DMS 273 treated with DMSO at 0.1 percent for 48 hours (cell line): ENCODE data around the gene ARHGEF2.
"Not testable (repeated sequence)": the region's sequence is repeated elsewhere in the genome, so short reads cannot be mapped to it uniquely, and the experiment has no call there.

Experiments used
- DNase-seq: peaks from one replicate; lab custom pipeline; 2025; lab: John Stamatoyannopoulos, UW

ARHGEF2 gene

DNA sequence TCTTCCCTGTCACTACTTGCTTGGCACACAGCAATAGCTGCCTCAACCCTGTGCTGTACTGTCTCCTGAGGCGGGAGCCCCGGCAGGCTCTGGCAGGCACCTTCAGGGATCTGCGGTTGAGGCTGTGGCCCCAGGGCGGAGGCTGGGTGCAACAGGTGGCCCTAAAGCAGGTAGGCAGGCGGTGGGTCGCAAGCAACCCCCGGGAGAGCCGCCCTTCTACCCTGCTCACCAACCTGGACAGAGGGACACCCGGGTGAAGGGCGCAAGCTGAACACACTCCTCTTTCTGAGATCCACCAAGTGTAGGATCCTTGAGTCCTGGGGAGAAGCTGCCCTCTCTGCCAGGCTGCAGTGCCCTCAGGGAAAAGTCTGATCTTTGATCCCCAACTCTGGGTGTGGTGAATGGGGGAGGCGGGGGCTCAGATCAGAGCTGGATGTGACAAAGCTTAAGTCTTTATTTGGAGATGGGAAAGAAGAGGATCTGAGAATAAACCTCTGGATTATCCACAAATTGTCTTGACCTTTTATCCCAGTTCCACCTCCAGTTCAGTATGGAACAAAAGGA lies 35.7 kb downstream of the ARHGEF2 start:
- DNase-seq: no peak

DNA sequence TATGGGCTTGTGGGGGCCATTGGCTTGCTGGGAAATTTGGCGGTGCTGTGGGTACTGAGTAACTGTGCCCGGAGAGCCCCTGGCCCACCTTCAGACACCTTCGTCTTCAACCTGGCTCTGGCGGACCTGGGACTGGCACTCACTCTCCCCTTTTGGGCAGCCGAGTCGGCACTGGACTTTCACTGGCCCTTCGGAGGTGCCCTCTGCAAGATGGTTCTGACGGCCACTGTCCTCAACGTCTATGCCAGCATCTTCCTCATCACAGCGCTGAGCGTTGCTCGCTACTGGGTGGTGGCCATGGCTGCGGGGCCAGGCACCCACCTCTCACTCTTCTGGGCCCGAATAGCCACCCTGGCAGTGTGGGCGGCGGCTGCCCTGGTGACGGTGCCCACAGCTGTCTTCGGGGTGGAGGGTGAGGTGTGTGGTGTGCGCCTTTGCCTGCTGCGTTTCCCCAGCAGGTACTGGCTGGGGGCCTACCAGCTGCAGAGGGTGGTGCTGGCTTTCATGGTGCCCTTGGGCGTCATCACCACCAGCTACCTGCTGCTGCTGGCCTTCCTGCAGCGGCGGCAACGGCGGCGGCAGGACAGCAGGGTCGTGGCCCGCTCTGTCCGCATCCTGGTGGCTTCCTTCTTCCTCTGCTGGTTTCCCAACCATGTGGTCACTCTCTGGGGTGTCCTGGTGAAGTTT lies 36.4 kb downstream of the ARHGEF2 start:
- DNase-seq: no peak

DNA sequence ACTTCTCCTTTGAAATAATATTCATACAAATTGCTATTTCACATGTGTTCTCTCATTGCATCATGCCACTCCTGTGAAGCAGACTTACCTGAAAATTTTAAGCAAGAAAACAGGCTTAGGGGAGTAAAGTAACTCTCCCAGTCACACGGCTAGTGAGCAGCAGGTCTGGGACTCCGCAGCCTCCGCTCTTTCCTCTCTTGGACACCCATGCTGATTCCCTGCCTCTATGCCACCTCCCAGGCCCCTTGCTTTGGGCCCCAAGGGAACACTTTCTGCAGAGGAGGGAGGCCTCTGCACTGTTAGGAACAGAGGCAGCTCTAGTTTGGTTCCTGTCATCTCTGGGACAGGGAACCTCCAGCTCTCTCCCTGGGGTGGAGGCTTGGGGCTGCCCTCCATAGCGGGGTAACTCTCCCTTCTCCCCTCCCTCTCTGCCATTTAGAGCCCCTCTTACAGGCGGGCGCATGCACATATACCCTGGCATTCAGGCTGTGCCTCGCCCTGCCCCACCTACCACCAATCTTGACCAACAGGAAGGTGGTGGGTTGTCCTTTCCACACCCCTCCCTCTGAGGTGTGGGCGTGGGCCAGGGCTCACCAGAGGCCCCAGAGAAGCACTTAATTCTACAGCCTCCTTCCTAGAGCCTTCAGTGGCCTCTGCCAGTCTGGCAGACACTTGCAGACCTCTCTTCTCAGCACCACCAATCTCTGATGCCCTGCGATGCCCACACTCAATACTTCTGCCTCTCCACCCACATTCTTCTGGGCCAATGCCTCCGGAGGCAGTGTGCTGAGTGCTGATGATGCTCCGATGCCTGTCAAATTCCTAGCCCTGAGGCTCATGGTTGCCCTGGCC lies 37.1 kb downstream of the ARHGEF2 start, which contains the start of gene RXFP4:
Gene RXFP4 (plus strand): TSS at position 646 of the 852 bp plus-strand sequence. CDS start 72 bp downstream, at position 718.
- no peak for DNase-seq

DNA sequence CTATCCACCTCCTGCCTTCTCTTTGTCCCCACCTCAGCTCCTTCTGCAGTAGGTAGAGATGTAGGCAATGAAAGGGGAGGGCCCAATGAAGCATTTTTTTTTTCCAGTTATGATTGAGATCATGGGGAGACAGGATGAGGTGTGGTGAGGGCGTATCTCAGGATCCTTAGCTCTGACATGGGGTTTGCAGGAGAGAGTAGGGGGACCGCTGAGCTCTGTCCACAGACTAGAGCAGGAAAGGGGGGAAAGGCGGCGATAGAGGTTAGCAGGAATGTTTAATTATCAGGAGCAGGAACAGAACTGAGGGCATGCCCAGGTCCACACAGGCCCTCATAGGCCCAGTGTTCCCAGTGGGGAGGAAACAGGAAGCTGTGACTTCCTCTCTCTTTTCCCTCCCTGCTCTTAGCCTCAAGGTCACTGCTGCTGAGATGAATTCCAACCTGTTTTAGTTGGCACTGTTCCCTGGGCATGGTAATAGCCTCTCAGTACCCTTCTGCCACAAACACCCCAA lies 37.8 kb downstream of the ARHGEF2 start:
- no peak for DNase-seq

DNA sequence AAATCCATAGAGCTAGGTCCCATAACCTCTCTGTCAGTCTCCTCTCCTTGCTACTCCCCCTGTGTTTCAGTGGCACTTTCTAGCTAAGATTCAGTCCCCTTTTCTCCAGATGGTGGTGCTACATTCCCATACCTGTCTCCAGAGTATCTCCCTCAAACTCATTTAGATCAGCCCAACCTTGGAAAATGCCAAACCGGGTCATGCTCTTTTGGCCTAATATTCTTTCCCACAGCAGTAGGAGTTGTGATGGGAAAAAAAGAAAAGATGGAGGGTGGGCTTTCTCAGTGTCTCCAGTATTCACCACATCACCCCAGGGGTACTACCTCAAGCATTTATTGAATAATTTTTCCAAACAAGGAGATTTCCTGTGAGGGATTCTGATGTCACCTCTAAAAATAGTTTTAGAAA lies 40.1 kb downstream of the ARHGEF2 start:
- peak; percentile 65 for DNase-seq

DNA sequence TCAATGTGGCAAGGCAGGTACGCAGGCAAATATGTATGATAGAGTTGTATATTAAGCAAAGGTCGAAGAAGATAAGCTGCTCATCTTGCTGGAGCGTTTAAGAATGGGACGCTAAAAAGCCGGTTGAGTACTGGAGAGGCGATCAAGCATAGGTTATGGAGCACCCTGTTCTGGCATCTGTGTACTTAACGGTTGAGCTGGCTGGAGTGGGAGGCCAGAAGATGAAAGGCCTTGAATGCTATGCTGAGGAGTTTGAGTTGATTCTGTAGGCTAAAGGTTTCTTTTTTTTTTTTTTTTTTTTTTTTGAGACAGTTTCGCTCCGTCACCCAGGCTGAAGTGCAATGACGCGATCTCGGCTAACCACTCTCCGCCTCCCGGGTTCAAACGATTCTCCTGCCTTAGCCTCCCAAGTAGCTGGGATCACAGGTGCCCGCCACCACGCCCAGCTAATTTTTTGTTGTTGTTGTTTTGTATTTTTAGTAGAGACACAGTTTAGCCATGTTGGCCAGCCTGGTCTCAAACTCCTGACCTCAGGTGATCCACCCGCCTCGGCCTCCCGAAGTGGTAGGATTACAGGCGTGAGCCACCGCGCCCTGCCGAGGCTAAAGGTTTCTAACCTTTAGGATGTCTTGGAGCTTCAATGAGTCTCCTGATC lies 43.3 kb downstream of the ARHGEF2 start:
- DNase-seq: no peak

DNA sequence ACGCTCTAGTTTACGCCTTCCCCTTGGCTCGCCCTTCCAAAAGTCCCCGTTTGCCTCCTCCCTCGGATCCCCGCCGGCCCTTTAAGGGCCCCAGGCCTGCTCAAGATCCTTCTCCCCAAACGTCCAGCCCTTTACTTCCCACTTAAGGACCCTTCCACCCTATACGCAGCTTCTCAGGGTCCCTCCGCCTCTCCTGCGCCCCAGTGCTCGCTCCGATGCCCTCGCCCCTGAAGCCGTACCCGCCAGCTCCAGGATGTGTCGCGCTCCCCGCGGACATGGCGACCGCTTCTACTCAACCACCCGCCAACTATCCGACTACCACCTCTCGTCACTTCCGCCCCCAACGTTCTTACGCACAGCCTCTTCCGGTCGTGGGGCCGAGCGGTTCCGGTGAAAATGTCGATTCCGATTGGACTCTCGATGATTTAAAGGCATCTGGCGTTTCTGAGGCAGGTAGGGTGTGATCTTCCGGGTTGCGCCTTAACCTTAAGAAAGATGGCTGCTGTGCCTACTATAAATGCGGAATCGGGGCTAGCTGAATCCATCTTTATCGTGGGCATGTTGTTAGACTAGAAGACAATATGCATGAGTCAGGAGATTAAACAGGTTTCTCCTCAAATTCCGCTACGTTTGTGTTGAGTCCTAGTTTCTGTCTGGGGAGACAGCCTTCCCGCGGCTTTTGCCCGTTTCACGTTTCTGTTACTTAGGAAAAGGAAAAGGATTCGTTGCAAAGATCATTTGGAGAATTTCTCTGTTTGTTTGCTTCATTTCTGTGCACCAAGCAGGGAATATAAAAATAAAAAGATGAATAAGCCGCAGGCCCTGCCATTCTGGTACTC lies 44.0 kb downstream of the ARHGEF2 start, which contains the start of gene KHDC4:
Gene KHDC4 (minus strand): TSS at position 317 of the 839 bp plus-strand sequence. CDS start 40 bp downstream, at position 277.
- DNase-seq: peak; percentile 97

DNA sequence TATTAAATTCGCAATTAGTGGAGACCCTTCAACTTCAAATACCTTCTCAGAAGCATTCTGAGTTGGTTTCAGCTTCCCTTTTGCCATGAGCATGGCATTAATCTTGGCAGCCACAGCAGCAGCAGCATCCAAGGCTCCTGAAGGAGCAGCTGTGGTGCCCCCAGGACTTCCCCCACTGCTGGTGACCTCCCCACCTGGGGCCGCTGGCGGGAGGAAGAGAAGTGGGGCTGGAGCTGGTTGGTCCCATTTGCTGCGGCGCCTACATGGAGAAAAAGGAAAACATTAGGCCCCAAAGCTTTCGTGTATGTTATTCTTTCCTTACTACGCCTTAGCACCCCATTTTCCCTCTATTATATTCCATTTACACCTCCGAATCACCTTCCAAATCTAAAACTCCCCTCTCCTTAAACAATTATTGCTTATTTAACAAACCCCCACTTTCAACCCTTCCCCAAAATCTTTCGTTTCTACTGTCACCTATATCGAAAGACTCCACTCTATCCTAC lies 44.7 kb downstream of the ARHGEF2 start:
- DNase-seq: no peak

DNA sequence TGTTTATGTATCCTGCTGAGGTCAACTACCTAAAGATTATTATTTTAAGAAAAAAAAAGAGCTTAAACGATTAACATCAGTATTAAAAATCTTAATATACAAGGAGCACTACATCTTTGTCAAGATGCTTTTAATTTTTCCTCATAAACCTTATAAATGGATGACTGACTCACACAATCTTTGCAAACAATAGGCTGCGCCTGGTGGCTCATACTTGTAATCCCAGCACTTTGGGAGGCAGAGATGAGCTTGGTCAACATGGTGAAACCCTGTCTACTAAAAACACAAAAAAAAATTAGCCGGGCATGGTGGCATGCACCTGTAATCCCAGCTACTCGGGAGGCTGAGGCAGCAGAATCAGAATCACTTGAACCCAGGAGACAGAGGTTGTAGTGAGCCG lies 45.9 kb downstream of the ARHGEF2 start:
- DNase-seq: no peak

DNA sequence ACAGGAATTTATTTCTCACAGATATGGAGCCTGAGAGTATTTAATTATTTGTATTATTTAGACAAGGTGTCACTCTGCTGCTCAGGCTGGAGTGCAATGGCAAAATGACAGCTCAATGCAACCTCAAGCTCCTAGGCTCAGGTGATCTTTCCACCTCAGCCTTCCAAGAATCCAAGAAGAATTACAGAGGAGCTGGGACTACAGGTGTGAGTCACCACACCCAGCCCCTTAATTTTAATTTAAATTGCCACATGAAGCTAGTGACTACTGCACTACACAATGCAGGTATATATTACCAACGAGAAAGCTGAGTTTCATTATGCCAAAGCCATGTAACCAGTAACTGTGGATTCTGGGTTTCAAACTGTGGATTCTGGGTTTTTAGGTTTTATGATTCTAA lies 46.3 kb downstream of the ARHGEF2 start:
- DNase-seq: no peak

DNA sequence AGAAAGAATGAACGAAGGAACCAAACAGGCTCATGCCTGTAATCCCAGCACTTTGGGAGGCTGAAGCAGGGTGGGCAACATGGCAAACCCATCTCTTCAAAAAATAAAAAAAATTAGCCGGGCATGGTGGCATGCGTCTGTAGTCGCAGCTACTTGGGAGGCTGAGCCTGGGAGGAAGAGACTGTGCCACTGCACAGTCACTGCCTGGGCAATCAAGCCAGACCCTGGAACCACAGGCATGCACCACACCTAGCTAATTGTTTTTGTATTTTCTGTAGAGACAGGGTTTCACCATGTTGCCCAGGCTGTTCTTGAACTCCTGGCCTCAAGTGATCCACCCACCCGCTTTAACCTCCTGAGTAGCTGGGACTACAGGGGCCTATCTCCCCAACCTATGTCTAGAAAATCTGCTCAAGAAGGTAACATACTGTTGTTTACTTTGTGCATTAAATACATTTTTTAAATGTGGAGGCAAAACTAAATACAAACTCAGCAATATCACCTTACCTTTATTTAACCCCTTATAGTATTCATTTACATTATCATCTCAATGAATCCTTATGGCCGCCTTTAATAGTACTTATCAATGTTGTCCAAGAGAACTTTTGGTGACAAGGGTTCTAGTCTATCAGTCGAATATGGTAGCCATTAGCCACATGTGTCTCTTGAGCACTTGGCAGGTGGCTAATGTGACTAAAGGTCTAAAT lies 46.9 kb downstream of the ARHGEF2 start:
- DNase-seq: no peak

DNA sequence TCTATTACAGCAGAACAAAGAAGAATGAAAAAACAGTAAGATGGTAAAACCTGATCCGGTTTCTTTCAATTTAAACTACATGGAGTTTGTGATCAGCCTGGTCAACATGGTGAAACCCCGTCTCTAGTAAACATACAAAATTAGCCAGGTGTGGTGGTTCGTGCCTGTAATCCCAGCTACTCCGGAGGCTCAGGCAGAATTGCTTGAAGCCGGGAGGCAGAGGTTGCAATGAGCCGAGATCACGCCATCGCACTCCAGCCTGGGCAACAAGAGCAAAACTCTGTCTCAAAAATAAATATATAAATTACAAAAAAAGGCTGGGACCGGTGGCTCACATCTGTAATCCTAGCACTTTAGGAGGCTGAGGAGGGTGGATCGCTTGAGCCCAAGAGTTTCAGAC lies 47.6 kb downstream of the ARHGEF2 start:
- not testable (repeated sequence) for DNase-seq

DNA sequence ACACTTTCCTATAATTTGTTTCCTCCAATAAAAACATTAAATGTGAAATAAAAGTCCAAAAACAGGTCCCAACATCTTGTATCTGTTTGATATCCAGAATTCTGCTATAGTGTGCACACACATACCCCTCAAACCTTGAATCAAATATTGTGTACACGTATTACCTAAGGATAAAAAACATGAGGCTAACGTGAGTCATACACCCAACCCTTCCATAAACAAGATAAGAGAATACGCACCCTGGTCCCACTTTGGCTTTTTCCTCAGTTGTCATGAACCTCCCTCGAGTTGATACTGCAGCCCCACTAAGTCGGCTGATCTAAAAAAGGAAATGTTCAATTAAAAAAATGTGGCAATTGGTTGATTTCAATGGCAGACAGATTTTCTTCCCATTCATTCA lies 49.3 kb downstream of the ARHGEF2 start:
- no peak for DNase-seq

DNA sequence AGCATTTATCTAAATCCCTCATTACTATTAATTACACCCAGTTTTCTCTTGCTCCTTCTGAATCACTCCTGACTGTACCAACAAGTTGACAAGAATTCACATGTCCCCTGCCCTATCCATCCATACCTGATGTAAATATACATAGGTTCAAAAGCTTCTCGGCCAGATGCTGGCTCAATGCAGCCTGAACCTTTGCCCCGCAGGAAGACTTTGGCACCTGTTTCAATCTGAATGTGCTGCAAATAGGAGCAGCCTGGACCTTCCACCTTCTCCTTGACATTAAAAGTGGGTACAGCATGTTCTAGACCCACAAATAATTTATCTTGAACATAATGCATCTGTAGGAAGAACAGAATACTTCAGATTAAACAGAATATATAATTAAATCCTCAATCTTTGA lies 52.8 kb downstream of the ARHGEF2 start:
- no peak for DNase-seq

DNA sequence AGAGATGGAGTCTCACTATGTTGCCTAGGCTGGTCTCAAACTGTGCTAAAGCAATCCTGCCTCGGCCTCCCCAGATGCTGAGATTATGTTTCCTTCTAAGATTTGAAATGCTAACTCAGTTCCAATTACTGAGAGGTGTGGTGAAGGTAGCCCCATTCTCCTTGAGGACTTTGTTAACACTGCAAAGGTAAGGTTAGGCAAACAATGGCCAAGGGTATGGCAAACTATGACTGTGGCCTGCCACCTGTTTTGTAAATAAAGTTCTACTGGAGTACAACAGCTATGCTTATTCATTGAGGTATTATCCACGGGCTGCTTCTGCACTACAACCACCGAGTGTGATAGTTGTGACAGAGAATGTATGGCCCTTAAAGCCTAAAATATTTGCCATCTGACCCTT lies 57.6 kb downstream of the ARHGEF2 start:
- DNase-seq: no peak

DNA sequence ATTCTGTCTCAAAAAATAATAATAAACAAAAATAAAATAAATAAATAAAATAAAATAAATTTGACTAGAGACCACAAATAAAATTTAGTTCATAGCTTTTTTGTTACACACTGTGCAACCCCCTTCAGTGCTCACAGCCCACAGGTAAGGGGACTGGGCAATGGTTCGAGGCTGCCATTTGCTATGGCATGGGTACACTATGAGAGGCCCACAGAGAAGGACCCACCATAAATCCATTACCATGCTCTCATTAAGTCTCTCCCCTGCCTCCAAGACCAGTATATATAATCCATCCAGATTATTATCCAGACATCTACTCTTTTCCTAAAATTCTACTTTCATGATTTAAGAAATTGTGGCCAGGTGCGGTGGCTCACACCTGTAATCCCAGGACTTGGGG lies 58.5 kb downstream of the ARHGEF2 start:
- DNase-seq: no peak

DNA sequence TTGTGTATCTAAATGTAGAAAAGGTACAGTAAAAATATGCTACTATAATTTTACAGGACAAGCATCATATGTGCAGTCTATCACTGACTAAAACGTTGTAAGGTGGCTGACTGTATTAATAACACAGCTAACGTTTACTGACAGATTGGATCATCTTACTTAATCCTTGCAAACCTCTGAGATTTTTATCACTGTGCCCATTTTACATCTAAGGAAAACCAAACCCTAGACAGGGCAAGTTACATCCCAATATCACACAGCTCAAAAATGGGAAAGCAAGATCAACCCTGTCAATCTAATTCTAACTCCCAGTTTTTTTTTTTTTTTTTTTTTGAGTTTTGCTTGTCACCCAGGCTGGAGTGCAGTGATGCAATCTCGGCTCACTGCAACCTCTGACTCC lies 59.7 kb downstream of the ARHGEF2 start:
- DNase-seq: no peak

DNA sequence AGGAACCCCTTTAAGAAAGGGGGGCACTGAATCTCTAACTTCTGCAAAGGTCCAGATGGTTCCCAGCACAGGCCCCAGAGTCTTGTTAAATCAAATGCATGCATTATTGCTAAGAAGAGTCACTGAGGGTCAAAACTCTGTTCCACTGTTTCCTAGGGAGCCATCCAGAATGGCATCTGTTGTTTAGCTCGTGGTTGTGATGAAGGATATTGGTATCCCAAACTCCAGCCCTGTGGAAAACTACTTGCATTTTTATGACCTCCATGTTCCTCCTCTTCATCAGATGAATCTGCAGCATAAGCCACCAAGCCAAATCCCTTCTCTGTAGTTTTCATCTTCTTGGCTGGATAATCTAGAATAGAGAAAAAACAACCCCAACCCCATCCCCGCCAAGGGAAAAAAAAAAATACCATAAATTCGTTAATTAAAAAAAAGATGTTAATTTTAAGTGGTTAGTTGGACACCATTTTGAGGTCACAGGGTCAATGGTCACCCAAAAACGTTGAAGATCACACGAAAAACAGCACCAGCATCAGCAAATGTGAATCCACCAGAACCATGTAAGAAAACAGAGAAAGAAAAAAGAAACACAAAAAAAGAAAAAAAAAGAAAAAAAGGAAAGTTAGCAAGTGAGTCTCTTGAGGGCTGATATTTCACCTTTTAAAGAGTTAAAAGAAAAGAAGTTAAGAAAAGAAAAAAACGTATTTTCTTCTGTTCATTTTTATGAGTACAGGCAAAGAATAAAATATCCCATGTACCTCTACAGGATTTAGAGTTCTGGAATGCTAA lies 64.2 kb downstream of the ARHGEF2 start:
- DNase-seq: no peak

DNA sequence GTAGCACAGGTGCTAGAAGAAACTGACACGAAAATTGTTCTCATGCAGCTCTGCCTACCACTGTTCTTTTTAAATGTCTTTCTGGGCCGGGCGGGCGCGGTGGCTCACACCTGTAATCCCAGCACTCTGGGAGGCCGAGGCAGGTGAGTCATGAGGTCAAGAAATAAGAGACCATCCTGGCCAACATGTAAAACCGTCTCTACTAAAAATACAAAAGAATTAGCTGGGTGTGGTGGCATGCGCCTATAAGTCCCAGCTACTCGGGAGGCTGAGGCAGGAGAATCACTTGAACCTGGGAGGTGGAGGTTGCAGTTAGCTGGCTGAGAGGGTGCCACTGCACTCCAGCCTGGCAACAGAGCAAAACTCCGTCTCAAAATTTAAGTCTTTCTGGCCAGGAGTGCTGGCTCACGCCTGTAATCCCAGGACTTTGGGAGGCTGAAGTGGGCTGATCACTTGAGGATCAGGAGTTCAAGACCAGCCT lies 66.3 kb downstream of the ARHGEF2 start:
- no peak for DNase-seq
